ENCODE data around the gene EHD4.

The EHD4 gene

DNA sequence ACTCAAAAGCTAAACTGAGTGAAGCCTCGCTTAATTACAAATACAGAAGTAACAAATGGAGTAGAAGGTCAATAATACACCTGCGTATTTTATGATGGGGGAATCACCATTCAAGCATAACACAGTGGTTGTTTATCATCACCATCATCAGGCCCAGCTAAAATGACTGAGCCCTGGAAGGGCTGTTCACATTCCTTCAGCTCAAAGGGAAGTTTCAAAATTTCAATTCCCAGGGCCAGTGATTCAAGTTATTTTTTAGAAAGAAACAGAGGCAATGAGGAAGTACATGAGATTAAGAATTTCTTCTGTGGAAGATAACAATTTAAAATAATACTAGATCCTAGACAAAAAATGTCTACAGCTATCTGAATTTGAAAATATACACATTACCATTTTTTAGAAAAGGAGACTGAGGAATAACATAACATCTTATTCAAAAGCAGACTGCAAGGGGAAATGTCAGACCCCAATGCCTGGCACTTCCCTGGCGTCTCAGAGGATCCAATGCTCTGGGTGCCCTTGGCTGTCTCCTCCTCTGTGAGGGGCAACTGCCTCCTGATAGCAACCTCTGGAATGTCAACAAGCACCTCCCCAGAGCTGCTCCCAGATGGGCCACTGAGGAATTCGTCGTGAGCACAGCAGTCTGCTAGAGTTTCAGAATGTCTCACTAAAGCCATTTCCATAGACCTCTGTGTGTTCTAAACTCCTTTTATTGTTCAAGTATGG is 22.8 kb downstream of the EHD4 start:
- H3K4me1 ChIP-seq (ENCODE audit: control insufficient read depth in 2 of 2, insufficient read depth in 2 of 2, low read length in 2 of 2): peaks cover 0 to 2% of the 10 kb centered on the region in 2 donors
- H3K4me3 ChIP-seq (ENCODE audit: low read length in 2 of 2): no peak overlapping the region
- H3K27me3 ChIP-seq (ENCODE audit: control insufficient read depth in 2 of 2, insufficient read depth in 2 of 2, low read length in 2 of 2): no peaks in the 10 kb centered on the region
- no peak overlapping the region for H3K27ac ChIP-seq (ENCODE audit: low read depth in 2 of 2, low read length in 2 of 2)
- no peak overlapping the region for H3K9ac ChIP-seq (ENCODE audit: low read depth in 1 of 2, low read length in 2 of 2)
- H3K36me3 ChIP-seq (ENCODE audit: control insufficient read depth in 2 of 2, insufficient read depth in 2 of 2, low read length in 2 of 2): peaks cover 21 to 40% of the 10 kb centered on the region in 2 donors
- no peaks in the 10 kb centered on the region for H3K9me3 ChIP-seq (ENCODE audit: control insufficient read depth in 2 of 2, low read length in 2 of 2)

DNA sequence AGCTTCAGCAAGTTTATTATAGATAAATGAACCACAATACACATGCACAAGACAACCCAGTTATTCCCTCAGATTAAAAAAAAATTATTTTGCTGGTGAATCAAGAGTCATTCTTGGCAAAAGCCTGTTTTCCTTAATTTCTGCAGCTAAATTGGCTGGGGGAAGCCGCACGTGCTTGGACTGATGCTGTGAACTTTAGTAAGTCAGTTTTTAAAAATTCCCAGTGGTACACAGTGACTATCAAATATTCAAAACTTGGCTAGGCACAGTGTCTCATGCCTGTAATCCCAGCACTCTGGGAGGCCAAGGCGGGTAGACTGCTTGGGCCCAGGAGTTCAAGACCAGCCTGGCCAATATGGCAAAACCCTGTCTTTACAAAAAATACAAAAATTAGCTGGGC is 23.9 kb downstream of the EHD4 start:
- H3K9ac ChIP-seq (ENCODE audit: low read depth in 1 of 2, low read length in 2 of 2): no peak overlapping the region
- no peaks in the 10 kb centered on the region for H3K27me3 ChIP-seq (ENCODE audit: control insufficient read depth in 2 of 2, insufficient read depth in 2 of 2, low read length in 2 of 2)
- peaks cover 18 to 34% of the 10 kb centered on the region in 2 donors for H3K36me3 ChIP-seq (ENCODE audit: control insufficient read depth in 2 of 2, insufficient read depth in 2 of 2, low read length in 2 of 2)
- no peak overlapping the region for H3K4me3 ChIP-seq (ENCODE audit: low read length in 2 of 2)
- no peak overlapping the region for H3K27ac ChIP-seq (ENCODE audit: low read depth in 2 of 2, low read length in 2 of 2)
- H3K9me3 ChIP-seq (ENCODE audit: control insufficient read depth in 2 of 2, low read length in 2 of 2): no peaks in the 10 kb centered on the region
- H3K4me1 ChIP-seq (ENCODE audit: control insufficient read depth in 2 of 2, insufficient read depth in 2 of 2, low read length in 2 of 2): peaks cover 0 to 2% of the 10 kb centered on the region in 2 donors

DNA sequence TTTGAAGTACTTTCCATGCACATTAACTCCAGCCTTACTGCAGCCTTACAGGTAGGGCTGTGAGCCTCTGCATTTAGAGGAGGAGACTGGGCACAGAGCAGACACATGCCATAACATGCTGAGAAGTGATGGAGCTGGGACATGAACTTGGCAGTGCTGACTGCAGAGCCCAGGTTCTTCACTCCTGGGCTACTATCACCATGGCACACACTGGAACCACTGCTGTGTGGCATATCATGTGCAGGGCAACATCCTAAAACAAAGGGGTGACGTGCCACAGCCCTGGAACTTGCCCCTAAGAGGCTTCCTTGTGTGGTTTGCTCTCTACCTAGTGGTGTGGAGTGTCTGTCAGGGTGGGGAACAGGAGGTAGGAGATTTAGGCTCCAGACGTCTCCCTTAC is 25.4 kb downstream of the EHD4 start:
- peaks cover 12 to 34% of the 10 kb centered on the region in 2 donors for H3K36me3 ChIP-seq (ENCODE audit: control insufficient read depth in 2 of 2, insufficient read depth in 2 of 2, low read length in 2 of 2)
- no peaks in the 10 kb centered on the region for H3K27me3 ChIP-seq (ENCODE audit: control insufficient read depth in 2 of 2, insufficient read depth in 2 of 2, low read length in 2 of 2)
- H3K9me3 ChIP-seq (ENCODE audit: control insufficient read depth in 2 of 2, low read length in 2 of 2): no peaks in the 10 kb centered on the region
- H3K4me1 ChIP-seq (ENCODE audit: control insufficient read depth in 2 of 2, insufficient read depth in 2 of 2, low read length in 2 of 2): peaks cover 0 to 2% of the 10 kb centered on the region in 2 donors
- no peak overlapping the region for H3K27ac ChIP-seq (ENCODE audit: low read depth in 2 of 2, low read length in 2 of 2)
- H3K4me3 ChIP-seq (ENCODE audit: low read length in 2 of 2): no peak overlapping the region
- no peak overlapping the region for H3K9ac ChIP-seq (ENCODE audit: low read depth in 1 of 2, low read length in 2 of 2)

DNA sequence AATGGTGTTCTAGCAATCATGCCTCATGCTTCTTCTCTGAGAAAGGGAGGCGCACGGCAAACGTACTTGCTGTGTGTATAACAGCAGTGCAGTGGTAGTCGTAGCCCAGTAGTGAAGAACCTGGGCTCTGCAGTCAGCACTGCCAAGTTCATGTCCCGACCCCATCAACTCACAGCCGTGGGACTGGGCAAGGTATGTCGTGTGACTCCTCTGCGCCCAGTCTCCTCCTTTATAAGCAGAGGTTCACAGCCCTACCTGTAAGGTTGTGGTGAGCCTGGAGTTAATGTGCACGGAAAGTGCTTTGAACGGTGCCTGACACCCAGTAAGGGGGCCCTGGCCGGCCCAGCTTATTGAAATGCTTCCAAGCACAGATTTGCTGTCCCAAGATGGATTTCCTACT is 26.6 kb downstream of the EHD4 start:
- H3K27ac ChIP-seq (ENCODE audit: low read depth in 2 of 2, low read length in 2 of 2): no peak overlapping the region
- H3K27me3 ChIP-seq (ENCODE audit: control insufficient read depth in 2 of 2, insufficient read depth in 2 of 2, low read length in 2 of 2): no peaks in the 10 kb centered on the region
- H3K4me3 ChIP-seq (ENCODE audit: low read length in 2 of 2): no peak overlapping the region
- H3K9me3 ChIP-seq (ENCODE audit: control insufficient read depth in 2 of 2, low read length in 2 of 2): no peaks in the 10 kb centered on the region
- H3K9ac ChIP-seq (ENCODE audit: low read depth in 1 of 2, low read length in 2 of 2): no peak overlapping the region
- peaks cover 14 to 30% of the 10 kb centered on the region in 2 donors for H3K36me3 ChIP-seq (ENCODE audit: control insufficient read depth in 2 of 2, insufficient read depth in 2 of 2, low read length in 2 of 2)
- peaks cover 0 to 2% of the 10 kb centered on the region in 2 donors for H3K4me1 ChIP-seq (ENCODE audit: control insufficient read depth in 2 of 2, insufficient read depth in 2 of 2, low read length in 2 of 2)

DNA sequence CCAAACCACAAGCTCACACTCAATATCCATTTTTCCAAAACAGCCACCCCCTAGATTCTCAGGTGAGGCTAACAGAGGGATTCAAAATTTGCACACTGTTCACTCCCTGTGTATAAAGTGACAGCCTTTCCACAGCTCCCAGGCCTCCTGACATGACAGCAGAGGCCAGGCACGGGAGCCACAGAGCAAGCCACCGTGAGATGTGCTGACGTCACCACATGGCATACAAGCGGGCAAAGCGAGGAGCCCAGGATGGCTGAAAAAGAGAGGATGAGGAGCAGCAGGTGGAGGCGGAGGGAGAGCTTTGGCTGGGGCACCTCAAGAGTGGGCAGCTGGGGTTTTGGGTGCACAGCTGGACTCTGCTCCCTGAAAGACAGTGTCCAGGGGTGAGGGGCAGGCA is 27.1 kb downstream of the EHD4 start:
- Histone ChIP-seq H3K27ac (ENCODE audit: low read depth in 2 of 2, low read length in 2 of 2) (no peak overlapping the region), H3K36me3 (ENCODE audit: control insufficient read depth in 2 of 2, insufficient read depth in 2 of 2, low read length in 2 of 2) (peaks cover 15 to 29% of the 10 kb centered on the region in 2 donors), H3K4me1 (ENCODE audit: control insufficient read depth in 2 of 2, insufficient read depth in 2 of 2, low read length in 2 of 2) (no peaks in the 10 kb centered on the region), H3K9me3 (ENCODE audit: control insufficient read depth in 2 of 2, low read length in 2 of 2) (no peaks in the 10 kb centered on the region), H3K27me3 (ENCODE audit: control insufficient read depth in 2 of 2, insufficient read depth in 2 of 2, low read length in 2 of 2) (no peaks in the 10 kb centered on the region), H3K4me3 (ENCODE audit: low read length in 2 of 2) (no peak overlapping the region), H3K9ac (ENCODE audit: low read depth in 1 of 2, low read length in 2 of 2) (no peak overlapping the region)

DNA sequence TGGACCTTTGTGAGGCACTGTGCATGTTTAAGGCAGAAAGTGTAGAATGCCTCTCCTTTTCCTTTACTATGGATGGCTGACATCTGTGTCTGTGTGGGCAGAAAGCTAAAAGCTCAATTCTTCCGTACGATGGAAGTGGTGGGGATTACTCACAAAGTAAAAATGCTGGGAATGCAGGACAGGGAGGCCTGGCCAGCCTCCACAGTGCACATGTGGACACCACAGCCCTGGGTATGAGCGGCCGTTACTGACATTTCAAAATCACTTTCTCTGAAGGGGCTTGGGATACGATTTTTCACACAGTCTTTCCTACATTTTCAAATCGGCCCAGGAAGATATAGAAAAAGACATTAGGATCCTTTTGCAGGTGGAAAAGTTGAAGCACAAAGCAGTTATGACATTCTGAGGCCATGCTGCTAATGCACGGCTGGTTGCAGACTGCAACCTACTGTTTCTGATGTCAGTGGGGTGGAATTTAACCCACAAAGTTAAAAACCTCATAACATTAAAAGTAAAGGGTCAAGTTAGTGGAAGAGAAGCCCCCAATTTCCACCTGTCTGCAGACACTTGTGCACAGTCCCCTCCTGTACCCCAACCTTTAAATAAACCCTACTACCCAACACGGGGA is 27.9 kb downstream of the EHD4 start:
- Histone ChIP-seq H3K9ac (ENCODE audit: low read depth in 1 of 2, low read length in 2 of 2) (no peak overlapping the region), H3K27ac (ENCODE audit: low read depth in 2 of 2, low read length in 2 of 2) (no peak overlapping the region), H3K9me3 (ENCODE audit: control insufficient read depth in 2 of 2, low read length in 2 of 2) (no peaks in the 10 kb centered on the region), H3K4me1 (ENCODE audit: control insufficient read depth in 2 of 2, insufficient read depth in 2 of 2, low read length in 2 of 2) (no peaks in the 10 kb centered on the region), H3K36me3 (ENCODE audit: control insufficient read depth in 2 of 2, insufficient read depth in 2 of 2, low read length in 2 of 2) (peaks cover 20 to 24% of the 10 kb centered on the region in 2 donors), H3K27me3 (ENCODE audit: control insufficient read depth in 2 of 2, insufficient read depth in 2 of 2, low read length in 2 of 2) (no peaks in the 10 kb centered on the region), H3K4me3 (ENCODE audit: low read length in 2 of 2) (no peak overlapping the region)

DNA sequence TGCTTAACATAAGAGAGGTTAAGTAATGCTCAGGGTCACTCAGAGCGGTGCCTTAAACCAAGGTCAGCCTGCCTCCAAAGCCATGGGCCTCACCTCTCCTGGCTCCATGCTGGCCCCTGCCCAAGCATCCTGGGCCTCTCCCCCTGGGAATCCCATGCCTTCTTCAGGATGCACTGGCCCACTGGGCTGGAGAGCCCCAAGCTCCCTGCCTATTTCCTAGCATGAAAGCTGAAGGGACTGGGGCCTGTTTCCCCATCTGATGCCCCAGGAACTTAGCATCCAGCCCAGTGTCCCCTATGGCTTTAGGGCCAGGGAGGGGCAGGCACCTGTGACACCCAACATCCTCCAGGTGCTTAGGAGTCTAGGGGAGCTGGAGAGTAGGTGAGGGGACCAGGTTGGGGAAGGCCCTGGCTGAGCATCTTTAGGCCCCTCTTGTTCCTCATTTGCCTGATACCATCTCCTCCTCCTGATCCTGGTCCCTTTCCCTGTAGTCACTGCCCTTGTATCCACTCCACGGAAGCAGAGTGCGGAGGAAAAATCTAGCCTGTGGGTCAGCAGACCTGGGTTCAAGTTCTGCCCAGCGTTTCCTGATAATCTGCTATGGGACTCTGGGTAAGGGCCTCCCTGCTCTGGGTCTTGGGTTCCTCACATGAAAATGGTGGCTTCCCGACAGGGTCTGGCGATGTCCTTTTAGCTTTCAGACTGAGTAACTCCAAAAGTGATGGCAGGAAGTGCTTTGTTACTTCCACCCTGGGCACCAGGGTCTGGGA is 28.6 kb downstream of the EHD4 start:
- Histone ChIP-seq H3K9me3 (ENCODE audit: control insufficient read depth in 2 of 2, low read length in 2 of 2) (no peaks in the 10 kb centered on the region), H3K36me3 (ENCODE audit: control insufficient read depth in 2 of 2, insufficient read depth in 2 of 2, low read length in 2 of 2) (peaks cover 20 to 26% of the 10 kb centered on the region in 2 donors), H3K27me3 (ENCODE audit: control insufficient read depth in 2 of 2, insufficient read depth in 2 of 2, low read length in 2 of 2) (no peaks in the 10 kb centered on the region), H3K27ac (ENCODE audit: low read depth in 2 of 2, low read length in 2 of 2) (no peak overlapping the region), H3K9ac (ENCODE audit: low read depth in 1 of 2, low read length in 2 of 2) (no peak overlapping the region), H3K4me3 (ENCODE audit: low read length in 2 of 2) (no peak overlapping the region), H3K4me1 (ENCODE audit: control insufficient read depth in 2 of 2, insufficient read depth in 2 of 2, low read length in 2 of 2) (no peaks in the 10 kb centered on the region)

DNA sequence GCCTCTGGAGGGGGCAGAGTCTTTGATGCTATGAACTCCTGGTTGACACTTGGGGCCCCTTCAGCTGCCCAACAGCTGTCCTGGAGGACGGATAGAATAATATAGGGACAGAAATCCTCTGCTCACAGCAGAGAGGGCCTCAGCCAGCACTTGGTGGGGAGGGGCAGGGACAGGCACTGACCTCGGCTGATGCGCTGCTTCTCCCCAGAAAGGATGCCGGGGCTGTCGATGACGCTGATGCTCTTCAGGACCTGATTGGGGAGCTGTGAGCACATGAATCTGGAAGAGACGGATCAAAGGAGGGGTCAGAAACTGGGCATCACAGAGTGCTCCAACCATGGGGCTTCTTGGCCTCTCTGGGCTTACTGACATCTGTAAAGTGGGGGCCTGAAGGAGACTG is 29.5 kb downstream of the EHD4 start:
- no peaks in the 10 kb centered on the region for H3K27me3 ChIP-seq (ENCODE audit: control insufficient read depth in 2 of 2, insufficient read depth in 2 of 2, low read length in 2 of 2)
- no peak overlapping the region for H3K9ac ChIP-seq (ENCODE audit: low read depth in 1 of 2, low read length in 2 of 2)
- no peaks in the 10 kb centered on the region for H3K4me1 ChIP-seq (ENCODE audit: control insufficient read depth in 2 of 2, insufficient read depth in 2 of 2, low read length in 2 of 2)
- H3K9me3 ChIP-seq (ENCODE audit: control insufficient read depth in 2 of 2, low read length in 2 of 2): no peaks in the 10 kb centered on the region
- H3K4me3 ChIP-seq (ENCODE audit: low read length in 2 of 2): no peak overlapping the region
- H3K27ac ChIP-seq (ENCODE audit: low read depth in 2 of 2, low read length in 2 of 2): no peak overlapping the region
- H3K36me3 ChIP-seq (ENCODE audit: control insufficient read depth in 2 of 2, insufficient read depth in 2 of 2, low read length in 2 of 2): peaks cover 20 to 27% of the 10 kb centered on the region in 2 donors

DNA sequence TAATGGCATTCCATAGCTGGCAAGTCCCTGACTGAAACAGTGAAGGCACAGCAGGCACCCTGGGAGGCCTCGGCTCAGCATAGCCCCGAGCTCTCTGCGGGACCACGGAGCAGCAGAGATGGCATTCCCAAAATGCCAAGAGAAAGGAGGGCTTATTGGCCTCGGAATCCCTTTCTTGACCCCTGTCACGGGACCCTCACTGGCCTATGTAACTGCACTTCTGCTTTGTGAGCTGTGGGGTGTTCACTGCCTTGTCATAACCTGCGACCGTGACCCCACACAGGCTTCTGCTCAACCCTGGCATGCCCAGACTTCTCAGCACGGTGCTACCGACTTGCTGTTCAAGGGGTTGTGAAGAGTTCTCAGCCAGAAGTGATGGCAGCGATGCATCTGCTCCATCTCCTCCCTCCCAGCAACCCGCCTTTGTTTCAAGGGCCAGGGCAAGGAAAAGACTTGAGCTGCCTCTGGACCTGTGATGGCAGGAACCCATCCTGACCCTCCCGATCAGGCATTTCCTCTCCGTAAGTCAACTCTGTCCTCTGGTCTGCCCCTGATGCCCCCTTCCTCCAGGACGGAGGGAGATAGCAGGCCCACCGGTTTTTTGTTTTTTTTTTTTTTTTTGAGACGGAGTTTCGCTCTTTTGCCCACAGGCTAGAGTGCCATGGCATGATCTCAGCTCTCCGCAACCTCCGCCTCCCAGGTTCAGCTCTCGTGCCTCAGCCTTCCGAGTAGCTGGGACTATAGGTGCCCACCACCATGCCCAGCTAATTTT is 30.5 kb downstream of the EHD4 start:
- peaks cover 20 to 23% of the 10 kb centered on the region in 2 donors for H3K36me3 ChIP-seq (ENCODE audit: control insufficient read depth in 2 of 2, insufficient read depth in 2 of 2, low read length in 2 of 2)
- H3K9me3 ChIP-seq (ENCODE audit: control insufficient read depth in 2 of 2, low read length in 2 of 2): no peaks in the 10 kb centered on the region

More for the DNA sequence above, 30.5 kb downstream of the EHD4 start:
- Histone ChIP-seq H3K4me1 (ENCODE audit: control insufficient read depth in 2 of 2, insufficient read depth in 2 of 2, low read length in 2 of 2) (peaks cover 0 to 5% of the 10 kb centered on the region in 2 donors), H3K4me3 (ENCODE audit: low read length in 2 of 2) (no peak overlapping the region), H3K9ac (ENCODE audit: low read depth in 1 of 2, low read length in 2 of 2) (no peak overlapping the region), H3K27me3 (ENCODE audit: control insufficient read depth in 2 of 2, insufficient read depth in 2 of 2, low read length in 2 of 2) (no peaks in the 10 kb centered on the region), H3K27ac (ENCODE audit: low read depth in 2 of 2, low read length in 2 of 2) (no peak overlapping the region)

Data from mucosa of rectum (tissue), 2 donors.